Ishikawa (cell line): Measurements from ENCODE around the gene PDZD2.

Source experiments
- CEBPB ChIP-seq: IDR thresholded peaks from 2 replicates; pipeline ENCODE4 v1.6.1; 2012
- CREB1 ChIP-seq: IDR thresholded peaks from 2 replicates; pipeline ENCODE4 v1.6.1; 2012; ENCODE audit warnings: low read depth
- EGR1 ChIP-seq: IDR thresholded peaks from 2 replicates; pipeline ENCODE4 v1.6.1; 2012
- EP300 ChIP-seq: IDR thresholded peaks from 2 replicates; pipeline ENCODE4 v1.6.1; 2012; ENCODE audit warnings: borderline replicate concordance
- FOXM1 ChIP-seq: IDR thresholded peaks from 2 replicates; pipeline ENCODE4 v1.6.1; 2012; ENCODE audit warnings: low read depth, borderline replicate concordance
- NFIC ChIP-seq: IDR thresholded peaks from 2 replicates; pipeline ENCODE4 v1.6.1; 2012
- RAD21 ChIP-seq: IDR thresholded peaks from 2 replicates; pipeline ENCODE4 v1.6.1; 2012; ENCODE audit warnings: low read depth
- TAF1 ChIP-seq: IDR thresholded peaks from 2 replicates; pipeline ENCODE4 v1.6.1; 2012; ENCODE audit warnings: low read depth, mild to moderate bottlenecking
- TCF12 ChIP-seq: IDR thresholded peaks from 2 replicates; pipeline ENCODE4 v1.6.1; 2012; ENCODE audit warnings: low read depth
- TEAD4 ChIP-seq: IDR thresholded peaks from 2 replicates; pipeline ENCODE4 v1.6.1; 2012
- YY1 ChIP-seq: IDR thresholded peaks from 2 replicates; pipeline ENCODE4 v1.6.1; 2012; ENCODE audit warnings: low read depth
- ZBTB7A ChIP-seq: IDR thresholded peaks from 2 replicates; pipeline ENCODE4 v1.6.1; 2012; ENCODE audit warnings: low read depth
- TF ChIP-seq, protein P1 (sequence below): IDR thresholded peaks from 2 replicates; pipeline ENCODE4 v1.6.1; 2012
- TF ChIP-seq, protein P2 (sequence below): IDR thresholded peaks from 2 replicates; pipeline ENCODE4 v1.6.1; 2012
- TF ChIP-seq, protein P3 (sequence below): IDR thresholded peaks from 2 replicates; pipeline ENCODE4 v1.6.1; 2012; ENCODE audit warnings: low read depth, mild to moderate bottlenecking

Gene PDZD2

DNA sequence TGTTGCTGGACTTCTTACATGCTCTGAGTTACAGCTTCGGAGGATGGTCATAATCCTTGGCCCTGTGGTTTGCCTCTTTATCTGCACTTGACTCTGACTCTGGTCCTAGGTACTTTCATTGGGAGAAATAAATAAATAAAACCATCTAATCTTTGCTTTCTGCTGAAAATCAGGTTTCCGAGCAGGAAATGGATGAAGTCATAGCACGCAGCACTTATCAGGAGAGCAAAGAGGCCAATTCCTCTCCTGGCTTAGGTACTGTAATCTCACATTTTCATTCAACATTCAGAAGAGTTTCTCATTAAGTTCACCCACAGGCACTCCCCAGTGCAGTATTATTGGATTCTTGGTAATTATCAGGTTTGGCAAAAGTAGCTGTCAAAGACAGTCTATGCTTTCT lies 430.5 kb downstream of the PDZD2 start:
- TF ChIP-seq, protein P1, sequence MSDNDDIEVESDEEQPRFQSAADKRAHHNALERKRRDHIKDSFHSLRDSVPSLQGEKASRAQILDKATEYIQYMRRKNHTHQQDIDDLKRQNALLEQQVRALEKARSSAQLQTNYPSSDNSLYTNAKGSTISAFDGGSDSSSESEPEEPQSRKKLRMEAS, result no peak
- TF ChIP-seq EGR1 (no peak), EP300 (no peak), RAD21 (no peak), FOXM1 (no peak), YY1 (no peak), CREB1 (no peak), NFIC (no peak), CEBPB (no peak), TEAD4 (no peak), TAF1 (no peak), ZBTB7A (no peak)
- TF ChIP-seq, protein P2, sequence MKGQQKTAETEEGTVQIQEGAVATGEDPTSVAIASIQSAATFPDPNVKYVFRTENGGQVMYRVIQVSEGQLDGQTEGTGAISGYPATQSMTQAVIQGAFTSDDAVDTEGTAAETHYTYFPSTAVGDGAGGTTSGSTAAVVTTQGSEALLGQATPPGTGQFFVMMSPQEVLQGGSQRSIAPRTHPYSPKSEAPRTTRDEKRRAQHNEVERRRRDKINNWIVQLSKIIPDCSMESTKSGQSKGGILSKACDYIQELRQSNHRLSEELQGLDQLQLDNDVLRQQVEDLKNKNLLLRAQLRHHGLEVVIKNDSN, result no peak
- TF ChIP-seq, protein P3, sequence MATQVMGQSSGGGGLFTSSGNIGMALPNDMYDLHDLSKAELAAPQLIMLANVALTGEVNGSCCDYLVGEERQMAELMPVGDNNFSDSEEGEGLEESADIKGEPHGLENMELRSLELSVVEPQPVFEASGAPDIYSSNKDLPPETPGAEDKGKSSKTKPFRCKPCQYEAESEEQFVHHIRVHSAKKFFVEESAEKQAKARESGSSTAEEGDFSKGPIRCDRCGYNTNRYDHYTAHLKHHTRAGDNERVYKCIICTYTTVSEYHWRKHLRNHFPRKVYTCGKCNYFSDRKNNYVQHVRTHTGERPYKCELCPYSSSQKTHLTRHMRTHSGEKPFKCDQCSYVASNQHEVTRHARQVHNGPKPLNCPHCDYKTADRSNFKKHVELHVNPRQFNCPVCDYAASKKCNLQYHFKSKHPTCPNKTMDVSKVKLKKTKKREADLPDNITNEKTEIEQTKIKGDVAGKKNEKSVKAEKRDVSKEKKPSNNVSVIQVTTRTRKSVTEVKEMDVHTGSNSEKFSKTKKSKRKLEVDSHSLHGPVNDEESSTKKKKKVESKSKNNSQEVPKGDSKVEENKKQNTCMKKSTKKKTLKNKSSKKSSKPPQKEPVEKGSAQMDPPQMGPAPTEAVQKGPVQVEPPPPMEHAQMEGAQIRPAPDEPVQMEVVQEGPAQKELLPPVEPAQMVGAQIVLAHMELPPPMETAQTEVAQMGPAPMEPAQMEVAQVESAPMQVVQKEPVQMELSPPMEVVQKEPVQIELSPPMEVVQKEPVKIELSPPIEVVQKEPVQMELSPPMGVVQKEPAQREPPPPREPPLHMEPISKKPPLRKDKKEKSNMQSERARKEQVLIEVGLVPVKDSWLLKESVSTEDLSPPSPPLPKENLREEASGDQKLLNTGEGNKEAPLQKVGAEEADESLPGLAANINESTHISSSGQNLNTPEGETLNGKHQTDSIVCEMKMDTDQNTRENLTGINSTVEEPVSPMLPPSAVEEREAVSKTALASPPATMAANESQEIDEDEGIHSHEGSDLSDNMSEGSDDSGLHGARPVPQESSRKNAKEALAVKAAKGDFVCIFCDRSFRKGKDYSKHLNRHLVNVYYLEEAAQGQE, result no peak

DNA sequence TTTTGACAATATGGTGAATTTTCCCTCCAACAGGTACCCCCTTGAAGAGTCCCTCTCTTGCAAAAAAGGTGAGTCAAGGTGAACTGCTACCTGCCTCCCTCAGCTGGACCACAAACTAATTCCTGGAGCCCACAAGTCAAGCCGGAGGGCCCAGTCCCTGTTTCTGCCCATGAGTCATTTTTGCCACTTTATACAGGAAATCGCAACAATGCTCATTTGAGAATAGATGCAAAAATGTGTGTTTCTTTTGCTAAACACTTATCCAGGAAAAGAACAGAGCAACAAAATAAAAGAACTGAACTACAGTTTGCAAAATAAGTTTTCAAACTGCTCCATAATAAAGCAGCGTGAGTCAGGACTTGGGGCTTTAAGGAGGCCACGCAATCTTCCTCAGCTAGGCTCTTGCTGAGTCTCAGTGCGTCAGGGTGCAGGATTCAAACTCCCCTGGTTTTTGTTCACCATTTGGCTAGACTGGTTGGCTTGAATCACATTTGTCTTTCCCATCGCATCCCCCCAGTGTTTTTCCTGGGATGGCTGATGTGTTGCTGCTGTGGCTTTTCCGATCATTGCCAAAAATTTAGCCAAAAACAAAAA lies 432.5 kb downstream of the PDZD2 start:
- TF ChIP-seq ZBTB7A (no peak), CEBPB (no peak), NFIC (no peak), RAD21 (no peak), YY1 (no peak), CREB1 (no peak), TCF12 (no peak), FOXM1 (no peak), TEAD4 (no peak), EP300 (no peak), EGR1 (no peak), TAF1 (no peak)
- TF ChIP-seq, protein P2, result no peak
- TF ChIP-seq, protein P3, result no peak
- TF ChIP-seq, protein P1, result no peak

DNA sequence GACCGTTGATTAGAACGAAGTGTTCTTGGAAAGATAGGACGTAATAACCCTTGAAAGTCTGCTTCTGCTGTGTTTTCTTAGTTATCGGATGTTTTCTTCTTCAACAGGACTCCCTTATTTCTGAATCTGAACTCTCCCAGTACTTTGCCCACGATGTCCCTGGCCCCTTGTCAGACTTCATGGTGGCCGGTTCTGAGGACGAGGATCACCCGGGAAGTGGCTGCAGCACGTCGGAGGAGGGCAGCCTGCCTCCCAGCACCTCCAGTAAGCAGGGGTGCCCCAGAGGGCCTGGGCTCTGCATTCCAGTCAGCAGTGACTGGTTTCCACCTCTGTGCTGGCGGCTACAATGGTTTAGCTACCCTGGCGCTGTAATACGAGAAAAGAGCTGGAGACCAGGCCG lies 433.1 kb downstream of the PDZD2 start:
- no peak for TF ChIP-seq FOXM1
- TF ChIP-seq, protein P2, result no peak
- TF ChIP-seq, protein P3, result no peak
- TF ChIP-seq TAF1, result no peak

DNA sequence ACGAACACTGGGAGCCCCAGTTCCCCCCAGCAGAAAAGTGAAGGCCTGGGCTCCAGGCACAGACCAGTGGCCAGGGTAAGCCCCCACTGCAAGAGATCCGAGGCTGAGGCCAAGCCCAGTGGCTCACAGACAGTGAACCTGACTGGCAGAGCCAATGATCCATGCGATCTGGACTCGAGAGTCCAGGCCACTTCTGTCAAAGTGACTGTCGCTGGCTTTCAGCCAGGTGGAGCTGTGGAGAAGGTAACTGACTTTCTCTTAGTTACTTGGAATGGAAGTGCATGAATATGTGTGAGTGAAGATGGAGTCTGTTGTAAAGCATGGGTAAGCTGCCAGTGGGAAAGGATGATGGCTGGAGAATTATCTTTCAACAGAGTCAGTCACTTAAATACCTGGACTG lies 435.5 kb downstream of the PDZD2 start:
- TF ChIP-seq NFIC (no peak), EGR1 (no peak), TEAD4 (no peak), YY1 (no peak), EP300 (no peak), CEBPB (no peak), TAF1 (no peak), CREB1 (no peak), RAD21 (no peak), TCF12 (no peak), FOXM1 (no peak), ZBTB7A (no peak)
- TF ChIP-seq, protein P3, result no peak
- TF ChIP-seq, protein P1, result no peak
- TF ChIP-seq, protein P2, result no peak
